Renal cortical epithelial cell (primary cell): ENCODE measurements around the gene EFCC1. TPM values are rescaled to one million over a fixed set of nuclear protein-coding genes. Genes with fewer than 3 reads are reported as not detected.
"Not testable (repeated sequence)": the region's sequence is repeated elsewhere in the genome, so short reads cannot be mapped to it uniquely, and the experiment has no call there.

Experiments
- DNase-seq: peaks from one replicate; pipeline ENCODE4 v3.0.0-alpha.2; 2011; ENCODE audit warnings: low read depth
- total RNA-seq: library from RNA; depleted of rRNA; stranded (reverse); fragments of >200 nt; gene quantifications from 2 replicates; pipeline ENCODE4 v1.2.3, GENCODE V29; 2014

Gene EFCC1
- total RNA-seq, 1 donor from 2014 or later = not detected

DNA sequence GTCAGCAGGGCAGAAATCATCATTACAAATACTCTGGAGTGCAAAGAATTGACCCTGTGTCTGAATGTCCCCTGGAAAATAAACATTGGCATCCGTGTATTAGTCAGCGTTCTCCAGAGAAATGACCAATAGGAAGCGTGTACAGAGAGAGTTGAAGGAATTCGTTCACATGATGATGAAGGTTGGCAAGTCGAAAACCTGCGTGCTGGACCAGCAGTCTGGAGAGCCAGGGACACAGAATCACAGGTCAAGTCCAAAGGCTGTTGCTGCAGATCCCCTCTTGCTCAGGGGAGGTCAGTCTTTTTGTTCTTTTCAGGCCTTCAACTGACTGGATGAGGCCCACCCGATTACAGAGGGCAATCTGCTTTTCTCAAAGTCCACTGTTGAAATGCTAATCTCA is 76.1 kb downstream of the EFCC1 start:
- no peak for DNase-seq

DNA sequence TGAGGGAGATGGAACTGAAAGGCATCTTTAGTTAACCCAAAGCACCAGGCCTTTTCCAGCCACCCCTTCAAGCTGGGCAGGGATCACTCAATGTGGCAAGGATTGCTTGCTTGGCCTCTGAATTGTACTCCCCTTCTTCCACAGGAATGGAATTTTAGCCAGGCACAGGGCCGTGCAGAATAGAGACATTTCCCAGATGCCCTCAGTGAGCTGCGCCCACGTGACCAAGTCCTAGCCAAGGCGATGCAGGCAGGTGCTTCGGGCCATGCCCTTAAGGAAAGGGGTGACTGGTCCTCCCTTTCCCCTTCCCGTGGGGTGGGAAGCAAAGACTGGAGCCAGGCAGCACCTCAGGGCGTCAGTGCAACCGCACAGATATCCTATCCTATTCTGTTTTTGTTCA is 77.4 kb downstream of the EFCC1 start:
- no peak for DNase-seq

DNA sequence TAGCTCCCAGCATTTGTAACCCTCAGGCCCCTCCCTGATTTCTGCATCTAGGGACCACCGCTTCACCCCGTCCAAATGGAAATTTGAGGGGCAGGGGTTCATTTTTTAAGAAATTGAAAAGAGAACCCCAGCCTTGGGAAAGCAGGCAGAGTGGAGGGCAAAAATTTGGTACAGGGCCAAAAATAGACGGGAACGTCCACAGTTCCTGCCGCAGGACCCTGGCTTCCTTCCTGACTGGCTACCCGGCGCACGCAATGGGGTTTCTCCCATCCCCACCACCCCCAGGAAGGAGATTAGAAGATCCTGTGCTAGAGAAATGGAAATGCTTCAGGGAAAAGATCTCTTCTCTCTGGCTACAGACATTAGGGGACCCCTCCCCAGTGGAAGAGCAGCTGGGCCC is 80.4 kb downstream of the EFCC1 start:
- no peak for DNase-seq

DNA sequence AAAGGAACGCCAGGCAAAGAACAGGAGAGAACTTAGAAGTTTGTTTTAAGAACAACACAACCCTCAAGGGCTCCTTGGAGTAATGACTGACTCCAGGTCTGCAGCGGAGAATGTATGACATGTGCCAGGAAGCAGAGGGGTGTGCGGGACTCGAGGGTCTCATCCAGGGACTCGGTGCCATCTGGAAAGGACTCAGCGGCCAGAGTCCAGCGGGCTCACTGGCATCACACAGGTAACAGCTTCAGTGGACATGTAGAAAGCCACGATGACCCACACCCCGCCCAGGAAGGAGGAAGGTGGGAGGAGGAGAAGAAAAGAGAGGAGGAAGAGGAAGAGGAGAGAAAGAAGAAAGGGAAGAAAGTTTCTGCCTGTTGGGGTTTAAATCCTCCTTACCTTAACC is 80.9 kb downstream of the EFCC1 start:
- no peak for DNase-seq

DNA sequence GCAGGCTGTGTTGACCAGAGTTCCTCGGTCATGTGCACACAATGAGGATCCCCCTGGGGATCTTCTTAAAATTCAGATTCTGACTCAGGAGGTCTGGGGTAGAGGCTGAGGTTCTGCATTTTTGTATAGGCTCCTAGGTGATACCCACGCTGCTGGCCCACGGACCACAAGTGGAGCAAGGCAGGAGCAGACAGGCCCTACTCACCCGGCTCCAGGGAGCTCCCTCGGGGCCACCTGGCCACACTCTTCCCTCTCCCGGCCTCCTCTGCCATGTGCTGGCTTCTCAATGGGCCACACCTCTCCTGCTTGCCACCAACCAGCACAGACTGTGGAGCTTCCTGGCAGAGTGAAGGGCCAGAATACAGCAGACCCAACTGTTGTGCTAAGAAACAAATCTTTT is 83.4 kb downstream of the EFCC1 start:
- no peak for DNase-seq

DNA sequence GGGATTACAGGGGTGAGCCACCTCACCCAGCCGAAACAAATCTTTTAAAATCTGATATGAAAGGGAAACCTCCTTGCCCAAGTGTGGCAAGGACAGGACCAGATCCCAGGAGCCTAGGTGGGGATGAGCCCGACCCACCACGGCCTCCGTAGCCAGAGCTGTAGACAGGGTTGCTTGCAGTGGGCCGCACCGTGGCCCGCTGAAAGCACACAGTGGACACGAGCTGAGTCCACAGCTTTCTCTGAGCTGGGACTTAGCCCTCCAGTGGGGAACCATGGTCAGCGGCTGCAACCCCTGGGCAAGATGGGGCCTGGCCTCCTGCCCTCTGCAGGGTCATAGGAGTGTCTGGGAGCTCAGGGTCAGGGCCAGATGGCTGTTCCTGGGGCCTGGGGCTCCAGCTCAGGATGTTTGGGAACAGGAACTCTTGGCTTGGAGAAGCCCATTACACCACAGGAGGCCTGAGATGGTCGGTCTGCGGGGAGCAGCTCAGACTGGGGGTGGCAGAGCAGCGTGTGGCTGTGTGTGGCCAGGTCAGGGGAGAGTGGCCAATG is 84.1 kb downstream of the EFCC1 start:
- DNase-seq = no peak

DNA sequence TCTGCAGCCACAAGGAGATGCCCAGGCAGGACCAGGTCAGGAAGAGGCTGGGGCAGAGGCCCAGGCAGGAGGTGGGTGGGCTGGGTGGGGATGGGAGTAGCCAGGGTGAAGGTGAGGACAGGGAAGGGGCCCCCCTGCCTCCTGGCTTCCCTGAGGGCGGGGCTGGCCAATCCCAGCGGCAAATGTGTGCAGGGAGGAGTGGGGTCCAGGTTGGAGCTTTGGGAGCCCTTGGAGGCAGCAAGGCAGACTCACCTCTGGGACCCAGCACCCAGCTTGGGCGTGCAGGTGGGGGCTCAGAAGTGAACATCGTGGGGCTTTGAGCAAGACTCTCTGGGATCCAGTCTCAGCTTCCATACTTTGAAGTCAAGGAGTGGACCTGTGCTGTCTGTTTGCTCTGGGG is 84.7 kb downstream of the EFCC1 start:
- DNase-seq = no peak

DNA sequence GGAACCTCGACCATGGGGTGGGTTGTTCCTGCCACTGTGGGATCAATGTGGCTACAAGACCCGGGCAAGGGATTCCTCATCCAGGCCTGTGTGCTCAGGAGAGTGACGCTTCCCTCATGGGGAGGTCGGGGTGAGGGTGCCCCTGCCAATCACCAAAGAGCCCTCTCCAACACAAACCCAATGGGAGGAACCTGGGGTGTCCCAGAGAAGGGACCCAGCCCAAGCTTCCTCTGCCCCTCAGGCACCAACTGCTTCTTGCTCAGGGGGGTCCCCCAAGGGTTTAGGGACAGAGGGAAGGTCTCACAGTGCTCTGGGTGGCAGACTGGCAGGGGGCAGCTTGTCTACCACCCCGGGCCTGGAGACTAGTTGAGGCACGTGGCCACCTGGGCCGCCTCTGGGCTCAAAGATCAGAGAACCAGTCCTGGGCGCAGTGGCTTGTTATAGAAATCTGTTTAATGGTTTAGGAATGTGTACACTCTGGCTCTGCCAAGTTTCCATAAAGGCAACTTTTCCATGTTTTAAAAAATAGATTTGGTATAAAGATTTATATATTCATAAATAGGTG is 86.1 kb downstream of the EFCC1 start:
- DNase-seq = no peak

DNA sequence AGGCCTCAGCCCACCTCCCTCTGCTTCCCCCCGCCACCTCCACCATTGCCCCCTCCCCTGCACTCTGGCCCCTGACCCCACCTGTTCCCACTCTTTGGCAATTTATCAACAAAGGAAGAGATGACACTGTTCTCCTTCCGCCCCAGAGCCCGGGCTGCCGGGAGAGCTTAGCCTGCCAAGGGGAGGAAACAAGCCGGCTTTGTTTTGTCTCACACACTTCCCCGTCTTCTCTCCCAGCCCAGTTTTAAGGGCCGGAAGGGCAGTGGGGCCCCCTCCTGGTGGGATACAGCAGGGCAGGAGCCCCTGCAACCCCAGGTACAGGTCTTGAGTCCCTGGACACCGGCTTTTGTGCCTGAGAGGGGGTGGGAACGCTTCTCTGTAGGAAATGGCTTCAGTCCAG is 86.8 kb downstream of the EFCC1 start:
- DNase-seq = not testable (repeated sequence)

DNA sequence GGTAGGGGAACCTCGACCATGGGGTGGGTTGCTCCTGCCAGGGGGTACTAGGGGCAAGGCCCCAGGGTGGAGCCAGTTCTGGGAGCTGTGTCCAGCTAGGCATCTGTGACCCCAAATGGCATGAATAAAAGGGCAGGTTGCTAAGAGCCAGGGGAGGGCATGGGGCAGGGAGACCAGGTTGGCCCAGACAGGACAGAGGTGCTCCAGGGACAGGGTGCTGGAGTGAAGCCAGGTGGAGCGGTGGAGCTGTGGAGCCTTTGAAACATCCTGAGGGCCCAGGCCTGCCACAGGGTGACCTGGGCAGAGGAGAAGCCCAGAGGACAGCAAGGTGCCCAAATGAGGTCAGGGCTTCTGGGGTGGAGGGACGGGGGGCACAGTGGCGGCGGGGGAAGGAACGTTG is 87.2 kb downstream of the EFCC1 start:
- DNase-seq = not testable (repeated sequence)

Other genes starting within 250 kb of the EFCC1 start
- 47.2 and 48.9 TPM in 2 replicates for gene ACAD9, start 121.7 kb upstream of the EFCC1 start, total RNA-seq
- gene CFAP92, start 7.2 kb upstream of the EFCC1 start, total RNA-seq = 0.15 TPM in 1 of 2 replicates, not detected in the other
- gene GP9, start 59.5 kb downstream of the EFCC1 start, total RNA-seq = not detected in 2 replicates
- 38.3 and 41.7 TPM in 2 replicates for gene RAB43, start 120.5 kb downstream of the EFCC1 start, total RNA-seq
- 18.7 and 19.8 TPM in 2 replicates for gene ISY1, start 159.8 kb downstream of the EFCC1 start, total RNA-seq
- gene CNBP, start 182.6 kb downstream of the EFCC1 start, total RNA-seq = 276 and 290 TPM in 2 replicates
- 240 and 286 TPM in 2 replicates for gene COPG1, start 248.3 kb downstream of the EFCC1 start, total RNA-seq